Lung (tissue), 12 donors: ENCODE measurements around the gene PCOLCE2. TPM values are rescaled to one million over a fixed set of nuclear protein-coding genes. Genes with fewer than 3 reads are reported as not detected.

Source experiments
- ATAC-seq: fragments of 200-7000 bp; cut with Tn5 transposase; one replicate; pipeline ENCODE4 v1.9.1; 2020; ENCODE audit warnings: moderate number of reproducible peaks; ENCODE audit not compliant: insufficient read depth, low FRiP score
- DNase-seq, 3 donors: peaks; one replicate each; pipeline ENCODE4 v3.0.0-alpha.2; 2013 to 2017
- H3K27ac ChIP-seq, 2 donors: one replicate each; pipeline ENCODE4 v1.5.1; 2013; ENCODE audit warnings: mild to moderate bottlenecking in 2 of 2, moderate library complexity in 2 of 2, control low read depth in 1 of 2, inconsistent platforms in 1 of 2, low read depth in 1 of 2, low read length in 1 of 2
- H3K27me3 ChIP-seq, 3 donors: one replicate each; pipeline ENCODE4 v1.5.1; 2013; ENCODE audit warnings: low read length in 2 of 3; ENCODE audit not compliant: control insufficient read depth in 3 of 3, insufficient read depth in 3 of 3
- H3K36me3 ChIP-seq, 4 donors: one replicate each; pipeline ENCODE4 v1.5.1; 2013; ENCODE audit warnings: low read length in 4 of 4, mild to moderate bottlenecking in 1 of 4, moderate library complexity in 1 of 4; ENCODE audit not compliant: control insufficient read depth in 4 of 4, insufficient read depth in 4 of 4
- H3K4me1 ChIP-seq, 5 donors: one replicate each; pipeline ENCODE4 v1.5.1; 2013; ENCODE audit warnings: low read length in 5 of 5, mild to moderate bottlenecking in 2 of 5, moderate library complexity in 1 of 5; ENCODE audit not compliant: control insufficient read depth in 5 of 5, insufficient read depth in 5 of 5
- H3K4me3 ChIP-seq: one replicate; pipeline ENCODE4 v1.5.1; 2013; ENCODE audit warnings: mild to moderate bottlenecking, control low read depth, moderate library complexity
- H3K9ac ChIP-seq, 2 donors: one replicate each; pipeline ENCODE4 v1.5.1; 2013; ENCODE audit warnings: low read length in 2 of 2, control low read depth in 1 of 2; ENCODE audit not compliant: insufficient read depth in 1 of 2
- H3K9me3 ChIP-seq, 4 donors: one replicate each; pipeline ENCODE4 v1.5.1; 2013; ENCODE audit warnings: low read length in 3 of 4, mild to moderate bottlenecking in 1 of 4, moderate library complexity in 1 of 4; ENCODE audit not compliant: control insufficient read depth in 4 of 4, insufficient read depth in 3 of 4
- WGBS, 2 donors: extraction: QIAGEN DNeasy Blood & Tissue Kit; methylation state at CpG; one replicate each; pipeline ENCODE4 v1.1.7; 2013; 5-methylcytosine and 5-hydroxymethylcytosine counted together
- polyA plus RNA-seq, 2 donors: library from polyadenylated mRNA; stranded (reverse); fragments of 200-250 nt; gene quantifications; one replicate each; pipeline ENCODE4 v1.2.1, GENCODE V29; 2013
- total RNA-seq, 2 donors: library from RNA; depleted of rRNA in 1 of 2; stranded (reverse); fragments of >200 nt in 1 of 2; gene quantifications; one replicate each; pipeline ENCODE4 v1.2.1, GENCODE V29; 2014 to 2021
- TF ChIP-seq, protein P1 (sequence below): IDR thresholded peaks from 2 replicates; pipeline ENCODE4 v1.5.1; 2012; ENCODE audit warnings: mild to moderate bottlenecking; ENCODE audit errors: control extremely low read depth, extremely low read depth
- donor health status: control.
- donor health status: control.
- donor health status: Bipolar disorder and iron deficiency.
- donor health status: healthy.
- donor health status: DM: yes; HTN: yes; CAD: no.

PCOLCE2 gene
- total and polyA plus RNA-seq, 4 donors: 2.8 to 32.2 (median 15.6) TPM

DNA sequence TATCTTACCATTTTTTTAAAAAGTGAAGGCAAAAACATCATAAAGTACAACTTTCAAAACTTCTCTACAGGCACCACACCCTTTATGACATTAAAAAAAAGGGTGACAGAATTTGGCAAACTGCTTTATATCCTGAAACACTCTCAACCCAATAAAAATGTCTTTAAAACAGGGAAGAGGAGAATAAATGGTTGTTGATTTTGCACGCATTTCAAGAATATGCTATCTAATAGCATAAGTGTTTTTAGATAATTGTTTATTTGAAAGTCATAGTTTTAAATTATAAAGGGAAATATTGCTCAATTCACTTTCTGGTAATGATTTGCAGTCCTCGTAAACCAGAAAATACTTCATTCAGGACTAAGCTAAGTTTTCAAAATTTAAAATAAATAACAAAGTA, 1.7 kb upstream of the PCOLCE2 start:
- TF ChIP-seq, protein P1, sequence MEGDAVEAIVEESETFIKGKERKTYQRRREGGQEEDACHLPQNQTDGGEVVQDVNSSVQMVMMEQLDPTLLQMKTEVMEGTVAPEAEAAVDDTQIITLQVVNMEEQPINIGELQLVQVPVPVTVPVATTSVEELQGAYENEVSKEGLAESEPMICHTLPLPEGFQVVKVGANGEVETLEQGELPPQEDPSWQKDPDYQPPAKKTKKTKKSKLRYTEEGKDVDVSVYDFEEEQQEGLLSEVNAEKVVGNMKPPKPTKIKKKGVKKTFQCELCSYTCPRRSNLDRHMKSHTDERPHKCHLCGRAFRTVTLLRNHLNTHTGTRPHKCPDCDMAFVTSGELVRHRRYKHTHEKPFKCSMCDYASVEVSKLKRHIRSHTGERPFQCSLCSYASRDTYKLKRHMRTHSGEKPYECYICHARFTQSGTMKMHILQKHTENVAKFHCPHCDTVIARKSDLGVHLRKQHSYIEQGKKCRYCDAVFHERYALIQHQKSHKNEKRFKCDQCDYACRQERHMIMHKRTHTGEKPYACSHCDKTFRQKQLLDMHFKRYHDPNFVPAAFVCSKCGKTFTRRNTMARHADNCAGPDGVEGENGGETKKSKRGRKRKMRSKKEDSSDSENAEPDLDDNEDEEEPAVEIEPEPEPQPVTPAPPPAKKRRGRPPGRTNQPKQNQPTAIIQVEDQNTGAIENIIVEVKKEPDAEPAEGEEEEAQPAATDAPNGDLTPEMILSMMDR: no peak
- Histone ChIP-seq H3K36me3 (no peaks in the 10 kb centered on the region), H3K9me3 (peaks cover 0 to 2% (median 0%) of the 10 kb centered on the region in 4 donors), H3K4me3 (no peak overlapping the region), H3K4me1 (peaks cover 0 to 12% (median 0%) of the 10 kb centered on the region in 5 donors), H3K27me3 (peaks cover 0 to 21% (median 10%) of the 10 kb centered on the region in 3 donors), H3K27ac (no peak overlapping the region), H3K9ac (no peak overlapping the region)
- WGBS, 2 donors: 67 to 75% methylated on average over 2 of the region's 2 CpGs
- ATAC-seq (no peak), DNase-seq (peak in 2 of 3 donors; percentile 13 to 15)

DNA sequence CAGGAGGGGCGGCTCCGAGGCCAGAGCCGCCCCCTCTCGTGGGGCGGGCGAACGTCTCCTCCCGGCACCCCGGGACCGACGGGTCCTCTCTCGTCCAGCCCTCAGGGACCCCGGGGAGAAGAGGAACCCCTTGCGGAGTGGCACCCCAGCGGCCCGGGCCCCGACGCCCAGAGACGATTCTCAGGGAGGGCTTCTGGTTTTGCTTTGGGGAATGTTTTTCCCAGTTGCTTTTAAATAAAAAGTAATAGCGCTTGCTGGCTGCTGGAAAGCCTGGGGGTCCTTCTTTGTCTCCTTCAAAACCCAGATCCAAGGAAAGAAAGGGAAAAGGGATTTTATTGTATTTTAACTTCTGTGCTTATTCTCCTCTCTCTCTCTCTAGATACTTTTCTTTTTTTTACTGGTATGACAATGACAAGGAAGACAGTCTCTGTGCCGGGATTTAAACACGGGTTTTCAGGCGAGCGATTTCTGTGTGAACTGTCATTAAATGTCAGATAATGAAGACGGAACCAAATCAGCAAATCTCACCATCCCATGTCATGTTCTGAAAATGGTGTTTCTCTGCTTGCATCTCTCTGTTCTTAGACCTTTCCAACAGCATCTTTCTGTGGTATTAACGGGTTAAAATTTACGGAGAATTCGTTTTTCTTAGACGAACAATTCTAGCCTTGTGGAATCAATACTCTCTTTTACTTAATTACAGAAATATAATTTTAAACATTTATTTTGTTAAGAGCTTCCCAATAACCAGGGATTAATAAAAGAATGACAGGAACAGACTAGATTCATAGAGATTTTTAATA, 530 bp upstream of the PCOLCE2 start:
- Histone ChIP-seq H3K9me3 (peaks cover 0 to 2% (median 0%) of the 10 kb centered on the region in 4 donors), H3K4me1 (peaks cover 0 to 12% (median 0%) of the 10 kb centered on the region in 5 donors), H3K4me3 (peak overlapping the region; percentile 47), H3K27me3 (peaks cover 0 to 21% (median 13%) of the 10 kb centered on the region in 3 donors), H3K9ac (peak overlapping the region in 1 of 2 donors; percentile 20), H3K27ac (peak overlapping the region in 1 of 2 donors; percentile 90), H3K36me3 (no peaks in the 10 kb centered on the region)
- TF ChIP-seq, protein P1: no peak
- DNase-seq (peak in 1 of 3 donors; percentile 40), ATAC-seq (no peak)
- WGBS, 2 donors: 10 to 11% methylated on average over 28 to 29 of the region's 29 CpGs

DNA sequence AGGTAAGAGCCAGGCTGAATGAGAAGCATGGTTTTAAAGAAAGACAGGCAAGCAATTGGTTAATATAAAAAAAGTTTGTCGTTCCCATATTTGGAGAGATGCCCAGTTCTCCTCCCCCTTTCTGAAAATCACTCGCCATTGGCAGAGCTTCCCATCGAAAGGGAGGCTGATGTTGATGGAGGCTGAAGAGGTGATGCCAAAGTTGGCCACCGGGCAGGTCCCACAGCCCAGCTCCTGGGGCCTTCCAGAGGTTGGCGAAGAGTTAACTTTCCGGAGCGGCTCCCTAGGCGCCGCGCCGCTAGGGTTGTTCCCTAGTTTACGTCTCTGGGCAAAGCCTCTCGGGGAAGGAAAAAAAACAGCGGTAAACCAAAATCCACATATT, 793 bp downstream of the PCOLCE2 start:
- Histone ChIP-seq H3K27me3 (peaks cover 0 to 21% (median 13%) of the 10 kb centered on the region in 3 donors), H3K9me3 (peaks cover 0 to 2% (median 0%) of the 10 kb centered on the region in 4 donors), H3K4me1 (peaks cover 0 to 12% (median 0%) of the 10 kb centered on the region in 5 donors), H3K27ac (peak overlapping the region in 1 of 2 donors; percentile 90), H3K9ac (no peak overlapping the region), H3K4me3 (no peak overlapping the region), H3K36me3 (no peaks in the 10 kb centered on the region)
- ATAC-seq (no peak), DNase-seq (peak in 2 of 3 donors; percentile 77 to 79)
- 1 to 2% methylated on average over 14 of the region's 14 CpGs for WGBS, 2 donors
- TF ChIP-seq, protein P1: no peak
